HG02798 (cell line): ENCODE data around the gene ADAMTS2.

Experiments used
- ATAC-seq: cut with Tn5 transposase; IDR thresholded peaks from one replicate; pipeline ENCODE4 v1.9.1; 2021; ENCODE audit warnings: mild to moderate bottlenecking; ENCODE audit not compliant: unreplicated experiment, poor library complexity

Gene ADAMTS2

DNA sequence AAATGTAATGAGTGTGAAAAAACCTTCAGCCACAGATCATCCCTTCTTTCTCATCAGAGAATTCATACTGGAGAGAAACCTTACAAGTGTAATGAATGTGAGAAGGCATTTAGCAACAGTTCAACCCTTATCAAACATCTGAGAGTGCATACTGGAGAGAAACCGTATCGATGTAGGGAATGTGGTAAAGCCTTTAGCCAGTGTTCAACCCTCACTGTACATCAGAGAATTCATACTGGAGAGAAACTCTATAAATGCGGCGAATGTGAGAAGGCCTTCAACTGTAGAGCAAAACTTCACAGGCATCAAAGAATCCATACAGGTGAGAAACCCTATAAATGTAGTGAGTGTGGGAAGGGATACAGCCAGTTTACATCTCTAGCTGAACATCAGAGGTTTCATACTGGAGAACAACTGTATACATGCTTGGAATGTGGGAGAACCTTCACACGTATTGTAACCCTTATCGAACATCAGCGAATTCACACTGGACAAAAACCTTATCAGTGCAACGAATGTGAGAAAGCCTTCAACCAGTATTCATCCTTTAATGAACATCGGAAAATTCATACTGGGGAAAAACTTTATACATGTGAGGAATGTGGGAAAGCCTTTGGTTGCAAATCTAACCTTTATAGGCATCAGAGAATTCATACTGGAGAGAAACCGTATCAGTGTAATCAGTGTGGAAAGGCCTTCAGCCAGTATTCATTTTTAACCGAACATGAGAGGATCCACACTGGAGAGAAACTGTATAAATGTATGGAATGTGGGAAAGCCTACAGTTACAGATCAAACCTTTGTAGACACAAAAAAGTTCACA is 265.9 kb downstream of the ADAMTS2 start:
- no peak for ATAC-seq

DNA sequence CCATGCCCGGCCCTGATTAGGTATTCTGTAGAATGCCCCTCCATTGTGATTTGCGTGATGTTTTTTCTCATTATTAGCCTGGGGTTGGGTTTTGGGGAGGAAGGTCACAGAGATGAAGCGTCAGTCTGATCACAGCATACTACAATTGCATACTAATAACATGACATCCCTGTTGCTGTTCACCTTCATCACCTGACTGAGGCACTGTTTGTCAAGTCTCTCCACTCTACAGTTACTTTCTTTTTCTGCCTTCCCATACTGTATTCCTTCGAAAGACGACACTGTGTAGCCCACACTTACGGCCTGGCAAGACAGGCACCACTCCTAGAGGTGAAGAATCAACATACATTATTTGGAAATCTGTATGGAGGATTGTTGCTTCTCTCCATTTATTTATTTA is 279.6 kb downstream of the ADAMTS2 start:
- ATAC-seq, result no peak

GRCh38 chr5:179061025-179061424 is 284.2 kb downstream of the ADAMTS2 start:
- no peak for ATAC-seq
